Right lobe of liver (tissue), 4 donors: ENCODE data around the gene KCNAB1.

Source experiments
- POLR2A ChIP-seq: fragments of 450-650 bp; IDR thresholded peaks from one replicate; pipeline ENCODE4 v1.6.1; 2017; ENCODE audit warnings: antibody characterized with exemption, mild to moderate bottlenecking
- TF ChIP-seq, protein P1 (sequence below), 4 donors: fragments of 200-600 bp in 3 of 4; fragments of 450-650 bp in 1 of 4; IDR thresholded peaks; one replicate each; pipeline versions ENCODE4 v1.5.1 to v1.8.0; 2016 to 2022; ENCODE audit warnings: antibody characterized with exemption in 4 of 4, mild to moderate bottlenecking in 2 of 4
- donor health status: DM: no; HTN: no; CAD: no.
- donor health status: DM: no; HTN: no; CAD: no.
- donor health status: DM: no; HTN: yes; CAD: no.

DNA sequence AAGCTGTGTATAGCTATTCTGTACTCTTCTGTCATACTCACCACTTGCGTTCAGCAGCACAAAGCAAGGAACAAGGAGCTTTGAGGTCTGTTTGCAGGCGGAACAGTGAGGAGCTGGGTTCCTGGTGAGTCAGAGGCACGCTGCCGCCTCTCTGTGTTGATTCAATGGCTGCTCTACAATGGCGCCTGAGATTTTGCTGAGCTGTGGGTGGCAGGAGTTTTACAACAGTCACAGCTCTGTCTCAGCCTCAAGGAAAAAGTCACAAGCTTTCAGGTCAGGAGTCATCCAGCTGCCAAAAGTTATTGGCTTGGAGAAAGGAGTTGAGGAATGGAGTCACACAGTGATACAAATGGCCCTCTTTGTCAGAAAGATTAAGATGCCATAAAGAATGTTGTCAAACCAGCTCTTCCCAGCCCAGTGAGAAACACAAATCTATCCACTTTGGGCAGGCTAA, 336.4 kb downstream of the KCNAB1 start:
- TF ChIP-seq POLR2A = no peak
- TF ChIP-seq, protein P1, sequence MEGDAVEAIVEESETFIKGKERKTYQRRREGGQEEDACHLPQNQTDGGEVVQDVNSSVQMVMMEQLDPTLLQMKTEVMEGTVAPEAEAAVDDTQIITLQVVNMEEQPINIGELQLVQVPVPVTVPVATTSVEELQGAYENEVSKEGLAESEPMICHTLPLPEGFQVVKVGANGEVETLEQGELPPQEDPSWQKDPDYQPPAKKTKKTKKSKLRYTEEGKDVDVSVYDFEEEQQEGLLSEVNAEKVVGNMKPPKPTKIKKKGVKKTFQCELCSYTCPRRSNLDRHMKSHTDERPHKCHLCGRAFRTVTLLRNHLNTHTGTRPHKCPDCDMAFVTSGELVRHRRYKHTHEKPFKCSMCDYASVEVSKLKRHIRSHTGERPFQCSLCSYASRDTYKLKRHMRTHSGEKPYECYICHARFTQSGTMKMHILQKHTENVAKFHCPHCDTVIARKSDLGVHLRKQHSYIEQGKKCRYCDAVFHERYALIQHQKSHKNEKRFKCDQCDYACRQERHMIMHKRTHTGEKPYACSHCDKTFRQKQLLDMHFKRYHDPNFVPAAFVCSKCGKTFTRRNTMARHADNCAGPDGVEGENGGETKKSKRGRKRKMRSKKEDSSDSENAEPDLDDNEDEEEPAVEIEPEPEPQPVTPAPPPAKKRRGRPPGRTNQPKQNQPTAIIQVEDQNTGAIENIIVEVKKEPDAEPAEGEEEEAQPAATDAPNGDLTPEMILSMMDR (IDR thresholded peaks at IDR 0.05) = no peak
